Liver (tissue), 9 donors: ENCODE results near the gene NUDT1. TPM values are rescaled to one million over a fixed set of nuclear protein-coding genes. Genes with fewer than 3 reads are reported as not detected.

Source experiments
- DNase-seq: peaks from one replicate; pipeline ENCODE4 v3.0.0-alpha.2; 2017; ENCODE audit warnings: low spot score
- H3K27ac ChIP-seq, 2 donors: one replicate each; pipeline ENCODE4 v1.7.0; 2013; ENCODE audit warnings: inconsistent platforms in 2 of 2, low read length in 2 of 2, control low read depth in 1 of 2, low read depth in 1 of 2, mild to moderate bottlenecking in 1 of 2
- H3K27me3 ChIP-seq, 4 donors: one replicate each; pipeline versions ENCODE4 v1.6.1 to v1.7.0; 2013; ENCODE audit warnings: low read length in 3 of 4, inconsistent platforms in 1 of 4, mild to moderate bottlenecking in 1 of 4, moderate library complexity in 1 of 4; ENCODE audit not compliant: control insufficient read depth in 4 of 4, insufficient read depth in 4 of 4
- H3K36me3 ChIP-seq, 4 donors: one replicate each; pipeline versions ENCODE4 v1.6.1 to v1.7.0; 2013; ENCODE audit warnings: low read length in 3 of 4, mild to moderate bottlenecking in 3 of 4, low read depth in 1 of 4, moderate library complexity in 1 of 4; ENCODE audit not compliant: control insufficient read depth in 4 of 4, insufficient read depth in 3 of 4
- H3K4me1 ChIP-seq, 4 donors: one replicate each; pipeline versions ENCODE4 v1.6.1 to v1.7.0; 2013; ENCODE audit warnings: low read length in 3 of 4, mild to moderate bottlenecking in 3 of 4, moderate library complexity in 1 of 4; ENCODE audit not compliant: control insufficient read depth in 4 of 4, insufficient read depth in 4 of 4
- H3K4me3 ChIP-seq, 3 donors: one replicate each; pipeline versions ENCODE4 v1.6.1 to v1.7.0; 2013; ENCODE audit warnings: low read length in 3 of 3, control low read depth in 1 of 3, low read depth in 1 of 3, mild to moderate bottlenecking in 1 of 3
- H3K9ac ChIP-seq, 2 donors: one replicate each; pipeline ENCODE4 v1.7.0; 2013; ENCODE audit warnings: low read length in 2 of 2, mild to moderate bottlenecking in 2 of 2, moderate library complexity in 2 of 2, control low read depth in 1 of 2, low read depth in 1 of 2
- H3K9me3 ChIP-seq, 4 donors: one replicate each; pipeline versions ENCODE4 v1.6.1 to v1.7.0; 2013; ENCODE audit warnings: low read length in 3 of 4; ENCODE audit not compliant: control insufficient read depth in 4 of 4
- ATF3 ChIP-seq: IDR thresholded peaks from 2 replicates; pipeline ENCODE4 v1.6.1; 2016; ENCODE audit warnings: antibody characterized with exemption
- FOXA1 ChIP-seq: IDR thresholded peaks from 2 replicates; pipeline ENCODE4 v1.6.1; 2016; ENCODE audit warnings: antibody characterized with exemption
- FOXA2 ChIP-seq: IDR thresholded peaks from 2 replicates; pipeline ENCODE4 v1.6.1; 2016; ENCODE audit warnings: antibody characterized with exemption
- GABPA ChIP-seq, 2 donors: IDR thresholded peaks in 1 of 2; conservative IDR thresholded peaks in 1 of 2; 2 replicates each; pipeline ENCODE4 v1.6.1; 2016; ENCODE audit warnings: antibody characterized with exemption in 2 of 2, mild to moderate bottlenecking in 1 of 2, moderate library complexity in 1 of 2
- HNF4A ChIP-seq, 2 donors: conservative IDR thresholded peaks; 2 replicates each; pipeline ENCODE4 v1.6.1; 2016; ENCODE audit warnings: antibody characterized with exemption in 2 of 2, mild to moderate bottlenecking in 2 of 2
- JUND ChIP-seq, 2 donors: IDR thresholded peaks; 2 replicates each; pipeline ENCODE4 v1.6.1; 2016; ENCODE audit warnings: antibody characterized with exemption in 2 of 2
- NR2F2 ChIP-seq: IDR thresholded peaks from 2 replicates; pipeline ENCODE4 v1.6.1; 2016; ENCODE audit warnings: antibody characterized with exemption
- RAD21 ChIP-seq, 2 donors: IDR thresholded peaks; 2 replicates each; pipeline ENCODE4 v1.6.1; 2016; ENCODE audit warnings: antibody characterized with exemption in 2 of 2, mild to moderate bottlenecking in 2 of 2
- REST ChIP-seq: IDR thresholded peaks from 2 replicates; pipeline ENCODE4 v1.6.1; 2016; ENCODE audit warnings: antibody characterized with exemption, mild to moderate bottlenecking
- RXRA ChIP-seq, 2 donors: IDR thresholded peaks; 2 replicates each; pipeline ENCODE4 v1.6.1; 2017 to 2018; ENCODE audit warnings: antibody characterized with exemption in 2 of 2, mild to moderate bottlenecking in 1 of 2
- SP1 ChIP-seq: IDR thresholded peaks from 2 replicates; pipeline ENCODE4 v1.6.1; 2018; ENCODE audit warnings: antibody characterized with exemption, mild to moderate bottlenecking
- TAF1 ChIP-seq: conservative IDR thresholded peaks from 2 replicates; pipeline ENCODE4 v1.6.1; 2016; ENCODE audit warnings: antibody characterized with exemption, mild to moderate bottlenecking
- YY1 ChIP-seq: IDR thresholded peaks from 2 replicates; pipeline ENCODE4 v1.6.1; 2016; ENCODE audit warnings: antibody characterized with exemption, mild to moderate bottlenecking
- WGBS: extraction: QIAGEN DNeasy Blood & Tissue Kit; methylation state at CpG from one replicate; pipeline ENCODE4 v1.1.7; 2013; 5-methylcytosine and 5-hydroxymethylcytosine counted together
- polyA plus RNA-seq, 2 donors: library from polyadenylated mRNA; stranded (reverse) in 1 of 2; unstranded in 1 of 2; fragments of 200-250 nt in 1 of 2; fragments of >200 nt in 1 of 2; fragmentation: Nextera tagmentation in 1 of 2; extraction: Ambion mirVana in 1 of 2; gene quantifications; one replicate each; pipeline versions ENCODE4 v1.2.1 to v1.2.3, GENCODE V29; 2013 to 2015
- total RNA-seq, 2 donors: library from RNA; depleted of rRNA; stranded (reverse); fragments of >200 nt; gene quantifications; one replicate each; pipeline ENCODE4 v1.2.3, GENCODE V29; 2014
- TF ChIP-seq, protein P1 (sequence below): fragments of 150-350 bp; IDR thresholded peaks from 2 replicates; pipeline ENCODE4 v1.5.1; 2017; ENCODE audit warnings: improper control_type of control experiment, low read depth, low read length; ENCODE audit not compliant: missing input control
- TF ChIP-seq, protein P2 (sequence below): IDR thresholded peaks from 2 replicates; pipeline ENCODE4 v1.6.1; 2016; ENCODE audit warnings: antibody characterized with exemption
- TF ChIP-seq, protein P3 (sequence below): IDR thresholded peaks from 2 replicates; pipeline ENCODE4 v1.6.1; 2016; ENCODE audit warnings: antibody characterized with exemption
- donor health status: healthy.
- donor health status: healthy.
- donor health status: healthy.
- donor health status: healthy.
- donor health status: healthy.

NUDT1 gene
- total and polyA plus RNA-seq, 4 donors: 1.0 to 22.3 (median 3.1) TPM

GRCh38 chr7:2209146-2209960, 32.7 kb upstream of the NUDT1 start:
- Histone ChIP-seq H3K9ac (no peak overlapping the region), H3K4me1 (no peaks in the 10 kb centered on the region), H3K9me3 (no peaks in the 10 kb centered on the region), H3K4me3 (no peak overlapping the region), H3K36me3 (peaks cover 1 to 41% (median 13%) of the 10 kb centered on the region in 4 donors), H3K27ac (no peak overlapping the region), H3K27me3 (no peaks in the 10 kb centered on the region)
- WGBS: 67% methylated on average over 21 of the region's 21 CpGs
- TF ChIP-seq RAD21 (IDR thresholded peaks at IDR 0.05) (peak; percentile 79 to 90), REST (no peak), NR2F2 (no peak), TAF1 (no peak), YY1 (no peak), SP1 (no peak)
- TF ChIP-seq, protein P1, sequence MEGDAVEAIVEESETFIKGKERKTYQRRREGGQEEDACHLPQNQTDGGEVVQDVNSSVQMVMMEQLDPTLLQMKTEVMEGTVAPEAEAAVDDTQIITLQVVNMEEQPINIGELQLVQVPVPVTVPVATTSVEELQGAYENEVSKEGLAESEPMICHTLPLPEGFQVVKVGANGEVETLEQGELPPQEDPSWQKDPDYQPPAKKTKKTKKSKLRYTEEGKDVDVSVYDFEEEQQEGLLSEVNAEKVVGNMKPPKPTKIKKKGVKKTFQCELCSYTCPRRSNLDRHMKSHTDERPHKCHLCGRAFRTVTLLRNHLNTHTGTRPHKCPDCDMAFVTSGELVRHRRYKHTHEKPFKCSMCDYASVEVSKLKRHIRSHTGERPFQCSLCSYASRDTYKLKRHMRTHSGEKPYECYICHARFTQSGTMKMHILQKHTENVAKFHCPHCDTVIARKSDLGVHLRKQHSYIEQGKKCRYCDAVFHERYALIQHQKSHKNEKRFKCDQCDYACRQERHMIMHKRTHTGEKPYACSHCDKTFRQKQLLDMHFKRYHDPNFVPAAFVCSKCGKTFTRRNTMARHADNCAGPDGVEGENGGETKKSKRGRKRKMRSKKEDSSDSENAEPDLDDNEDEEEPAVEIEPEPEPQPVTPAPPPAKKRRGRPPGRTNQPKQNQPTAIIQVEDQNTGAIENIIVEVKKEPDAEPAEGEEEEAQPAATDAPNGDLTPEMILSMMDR: peak; percentile 62
- peak; percentile 75 for DNase-seq

GRCh38 chr7:2209961-2210323, 32.1 kb upstream of the NUDT1 start:
- H3K4me1 ChIP-seq: no peaks in the 10 kb centered on the region
- peaks cover 3 to 45% (median 13%) of the 10 kb centered on the region in 4 donors for H3K36me3 ChIP-seq
- H3K27me3 ChIP-seq: no peaks in the 10 kb centered on the region
- no peak for DNase-seq
- TF ChIP-seq ATF3 (no peak), TAF1 (no peak), HNF4A (conservative IDR thresholded peaks at IDR 0.05) (no peak), NR2F2 (no peak), REST (no peak), YY1 (no peak), SP1 (no peak), RAD21 (IDR thresholded peaks at IDR 0.05) (no peak), RXRA (IDR thresholded peaks at IDR 0.05) (no peak), FOXA1 (no peak), FOXA2 (no peak), GABPA (IDR thresholded peaks at IDR 0.05 in 1 of 2, conservative IDR thresholded peaks at IDR 0.05 in 1 of 2) (no peak), JUND (IDR thresholded peaks at IDR 0.05) (no peak)
- TF ChIP-seq, protein P2, sequence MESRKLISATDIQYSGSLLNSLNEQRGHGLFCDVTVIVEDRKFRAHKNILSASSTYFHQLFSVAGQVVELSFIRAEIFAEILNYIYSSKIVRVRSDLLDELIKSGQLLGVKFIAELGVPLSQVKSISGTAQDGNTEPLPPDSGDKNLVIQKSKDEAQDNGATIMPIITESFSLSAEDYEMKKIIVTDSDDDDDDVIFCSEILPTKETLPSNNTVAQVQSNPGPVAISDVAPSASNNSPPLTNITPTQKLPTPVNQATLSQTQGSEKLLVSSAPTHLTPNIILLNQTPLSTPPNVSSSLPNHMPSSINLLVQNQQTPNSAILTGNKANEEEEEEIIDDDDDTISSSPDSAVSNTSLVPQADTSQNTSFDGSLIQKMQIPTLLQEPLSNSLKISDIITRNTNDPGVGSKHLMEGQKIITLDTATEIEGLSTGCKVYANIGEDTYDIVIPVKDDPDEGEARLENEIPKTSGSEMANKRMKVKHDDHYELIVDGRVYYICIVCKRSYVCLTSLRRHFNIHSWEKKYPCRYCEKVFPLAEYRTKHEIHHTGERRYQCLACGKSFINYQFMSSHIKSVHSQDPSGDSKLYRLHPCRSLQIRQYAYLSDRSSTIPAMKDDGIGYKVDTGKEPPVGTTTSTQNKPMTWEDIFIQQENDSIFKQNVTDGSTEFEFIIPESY: no peak
- TF ChIP-seq, protein P3, sequence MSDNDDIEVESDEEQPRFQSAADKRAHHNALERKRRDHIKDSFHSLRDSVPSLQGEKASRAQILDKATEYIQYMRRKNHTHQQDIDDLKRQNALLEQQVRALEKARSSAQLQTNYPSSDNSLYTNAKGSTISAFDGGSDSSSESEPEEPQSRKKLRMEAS: no peak
- no peaks in the 10 kb centered on the region for H3K9me3 ChIP-seq
- H3K4me3 ChIP-seq: no peak overlapping the region
- H3K27ac ChIP-seq: no peak overlapping the region
- no peak overlapping the region for H3K9ac ChIP-seq
- WGBS: 95% methylated on average over 8 of the region's 8 CpGs
